HEK293 (cell line): ENCODE measurements around the gene TRABD2A.

ENCODE experiments used
- MEIS1 ChIP-seq: sonication (generic); formaldehyde crosslinking; IDR thresholded peaks from 2 replicates; pipeline ENCODE4 v1.8.1; 2022; ENCODE audit warnings: missing genetic modification reagents, mild to moderate bottlenecking, borderline replicate concordance
- SETDB1 ChIP-seq: IDR thresholded peaks from one replicate; pipeline ENCODE4 v1.6.1; 2017; ENCODE audit warnings: mild to moderate bottlenecking, low read length, moderate library complexity, mixed read lengths; ENCODE audit not compliant: insufficient read length
- YY1 ChIP-seq: fragments of 450-650 bp; formaldehyde crosslinking; IDR thresholded peaks from 2 replicates; pipeline ENCODE4 v1.5.1; 2018; ENCODE audit warnings: missing biosample characterization, missing genetic modification characterization
- ZNF274 ChIP-seq, 2 experiments: fragments of 200-500 bp in 1 of 2; fragments of 450-650 bp in 1 of 2; sonication (Bioruptor generic) in 1 of 2; formaldehyde crosslinking in 1 of 2; IDR thresholded peaks; 2 replicates each; pipeline versions ENCODE4 v1.5.1 to v1.6.1; 2014 to 2016; ENCODE audit warnings: borderline replicate concordance in 1 of 2, inconsistent platforms in 1 of 2, low read length in 1 of 2, missing biosample characterization in 1 of 2, missing genetic modification characterization in 1 of 2
- ZNF37A ChIP-seq: fragments of 450-650 bp; IDR thresholded peaks from 2 replicates; pipeline ENCODE4 v1.5.1; 2018; ENCODE audit warnings: missing biosample characterization, missing genetic modification characterization
- ZNF549 ChIP-seq: fragments of 450-650 bp; IDR thresholded peaks from 2 replicates; pipeline ENCODE4 v1.5.1; 2018; ENCODE audit warnings: missing biosample characterization, missing genetic modification characterization, mild to moderate bottlenecking, inconsistent platforms, moderate library complexity
- ZNF747 ChIP-seq: fragments of 450-650 bp; formaldehyde crosslinking; IDR thresholded peaks from 2 replicates; pipeline ENCODE4 v1.5.1; 2016; ENCODE audit warnings: missing biosample characterization, missing genetic modification characterization
- ZNF777 ChIP-seq: fragments of 450-650 bp; formaldehyde crosslinking; IDR thresholded peaks from 2 replicates; pipeline ENCODE4 v1.5.1; 2017; ENCODE audit warnings: missing biosample characterization, missing genetic modification characterization, borderline replicate concordance
- TF ChIP-seq, protein P1 (sequence below): fragments of 450-650 bp; formaldehyde crosslinking; IDR thresholded peaks from 2 replicates; pipeline ENCODE4 v1.5.1; 2016; ENCODE audit warnings: missing biosample characterization, missing genetic modification characterization
- TF ChIP-seq, protein P2 (sequence below): fragments of 450-650 bp; formaldehyde crosslinking; IDR thresholded peaks from 2 replicates; pipeline ENCODE4 v1.5.1; 2016; ENCODE audit warnings: missing biosample characterization, missing genetic modification characterization
- TF ChIP-seq, protein P3 (sequence below): fragments of 450-650 bp; formaldehyde crosslinking; IDR thresholded peaks from 2 replicates; pipeline ENCODE4 v1.5.1; 2016; ENCODE audit warnings: missing biosample characterization, missing genetic modification characterization
- TF ChIP-seq, protein P4 (sequence below): fragments of 450-650 bp; formaldehyde crosslinking; IDR thresholded peaks from 2 replicates; pipeline ENCODE4 v1.5.1; 2016; ENCODE audit warnings: missing biosample characterization, missing genetic modification characterization
- TF ChIP-seq, protein P5 (sequence below): fragments of 450-650 bp; formaldehyde crosslinking; IDR thresholded peaks from 2 replicates; pipeline ENCODE4 v1.5.1; 2016; ENCODE audit warnings: missing biosample characterization, missing genetic modification characterization
- TF ChIP-seq, protein P6 (sequence below): sonication (generic); formaldehyde crosslinking; IDR thresholded peaks from 2 replicates; pipeline ENCODE4 v1.8.1; 2022; ENCODE audit warnings: mild to moderate bottlenecking, moderate library complexity, missing genetic modification reagents

DNA sequence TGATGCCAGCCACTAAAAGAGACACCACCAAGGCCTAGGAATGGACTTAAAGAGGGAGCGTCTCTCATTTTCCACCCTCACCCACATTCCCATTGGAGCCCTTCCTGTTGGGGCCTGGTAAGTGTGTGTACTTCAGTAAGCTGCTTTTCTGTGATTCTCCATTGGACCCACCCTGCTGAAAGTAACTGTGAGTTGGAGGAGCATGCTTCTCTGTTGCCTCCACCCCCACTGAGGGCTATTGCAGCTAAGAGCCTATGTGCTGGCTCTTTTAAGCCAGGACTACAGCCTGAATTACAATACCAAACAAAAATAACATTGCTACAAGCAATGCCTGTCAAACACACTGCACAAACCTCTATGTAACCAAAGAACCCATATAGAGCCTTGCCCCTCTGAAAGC, 81.1 kb downstream of the TRABD2A start:
- no peak for TF ChIP-seq MEIS1
- TF ChIP-seq, protein P1, sequence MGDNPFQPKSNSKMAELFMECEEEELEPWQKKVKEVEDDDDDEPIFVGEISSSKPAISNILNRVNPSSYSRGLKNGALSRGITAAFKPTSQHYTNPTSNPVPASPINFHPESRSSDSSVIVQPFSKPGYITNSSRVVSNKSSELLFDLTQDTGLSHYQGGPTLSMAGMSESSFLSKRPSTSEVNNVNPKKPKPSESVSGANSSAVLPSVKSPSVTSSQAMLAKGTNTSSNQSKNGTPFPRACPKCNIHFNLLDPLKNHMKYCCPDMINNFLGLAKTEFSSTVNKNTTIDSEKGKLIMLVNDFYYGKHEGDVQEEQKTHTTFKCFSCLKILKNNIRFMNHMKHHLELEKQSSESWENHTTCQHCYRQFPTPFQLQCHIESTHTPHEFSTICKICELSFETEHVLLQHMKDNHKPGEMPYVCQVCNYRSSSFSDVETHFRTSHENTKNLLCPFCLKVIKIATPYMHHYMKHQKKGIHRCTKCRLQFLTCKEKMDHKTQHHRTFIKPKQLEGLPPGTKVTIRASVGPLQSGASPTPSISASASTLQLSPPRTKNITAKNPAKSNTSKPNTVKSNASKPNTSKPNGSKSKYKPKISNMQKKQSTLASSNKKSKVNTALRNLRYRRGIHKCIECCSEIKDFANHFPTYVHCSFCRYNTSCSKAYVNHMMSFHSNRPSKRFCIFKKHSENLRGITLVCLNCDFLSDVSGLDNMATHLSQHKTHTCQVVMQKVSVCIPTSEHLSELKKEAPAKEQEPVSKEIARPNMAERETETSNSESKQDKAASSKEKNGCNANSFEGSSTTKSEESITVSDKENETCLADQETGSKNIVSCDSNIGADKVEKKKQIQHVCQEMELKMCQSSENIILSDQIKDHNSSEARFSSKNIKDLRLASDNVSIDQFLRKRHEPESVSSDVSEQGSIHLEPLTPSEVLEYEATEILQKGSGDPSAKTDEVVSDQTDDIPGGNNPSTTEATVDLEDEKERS (tag by site-specific recombination) = no peak
- TF ChIP-seq, protein P2, sequence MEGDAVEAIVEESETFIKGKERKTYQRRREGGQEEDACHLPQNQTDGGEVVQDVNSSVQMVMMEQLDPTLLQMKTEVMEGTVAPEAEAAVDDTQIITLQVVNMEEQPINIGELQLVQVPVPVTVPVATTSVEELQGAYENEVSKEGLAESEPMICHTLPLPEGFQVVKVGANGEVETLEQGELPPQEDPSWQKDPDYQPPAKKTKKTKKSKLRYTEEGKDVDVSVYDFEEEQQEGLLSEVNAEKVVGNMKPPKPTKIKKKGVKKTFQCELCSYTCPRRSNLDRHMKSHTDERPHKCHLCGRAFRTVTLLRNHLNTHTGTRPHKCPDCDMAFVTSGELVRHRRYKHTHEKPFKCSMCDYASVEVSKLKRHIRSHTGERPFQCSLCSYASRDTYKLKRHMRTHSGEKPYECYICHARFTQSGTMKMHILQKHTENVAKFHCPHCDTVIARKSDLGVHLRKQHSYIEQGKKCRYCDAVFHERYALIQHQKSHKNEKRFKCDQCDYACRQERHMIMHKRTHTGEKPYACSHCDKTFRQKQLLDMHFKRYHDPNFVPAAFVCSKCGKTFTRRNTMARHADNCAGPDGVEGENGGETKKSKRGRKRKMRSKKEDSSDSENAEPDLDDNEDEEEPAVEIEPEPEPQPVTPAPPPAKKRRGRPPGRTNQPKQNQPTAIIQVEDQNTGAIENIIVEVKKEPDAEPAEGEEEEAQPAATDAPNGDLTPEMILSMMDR (tag by site-specific recombination) = no peak
- no peak for TF ChIP-seq ZNF549 (tag by site-specific recombination)
- TF ChIP-seq, protein P3, sequence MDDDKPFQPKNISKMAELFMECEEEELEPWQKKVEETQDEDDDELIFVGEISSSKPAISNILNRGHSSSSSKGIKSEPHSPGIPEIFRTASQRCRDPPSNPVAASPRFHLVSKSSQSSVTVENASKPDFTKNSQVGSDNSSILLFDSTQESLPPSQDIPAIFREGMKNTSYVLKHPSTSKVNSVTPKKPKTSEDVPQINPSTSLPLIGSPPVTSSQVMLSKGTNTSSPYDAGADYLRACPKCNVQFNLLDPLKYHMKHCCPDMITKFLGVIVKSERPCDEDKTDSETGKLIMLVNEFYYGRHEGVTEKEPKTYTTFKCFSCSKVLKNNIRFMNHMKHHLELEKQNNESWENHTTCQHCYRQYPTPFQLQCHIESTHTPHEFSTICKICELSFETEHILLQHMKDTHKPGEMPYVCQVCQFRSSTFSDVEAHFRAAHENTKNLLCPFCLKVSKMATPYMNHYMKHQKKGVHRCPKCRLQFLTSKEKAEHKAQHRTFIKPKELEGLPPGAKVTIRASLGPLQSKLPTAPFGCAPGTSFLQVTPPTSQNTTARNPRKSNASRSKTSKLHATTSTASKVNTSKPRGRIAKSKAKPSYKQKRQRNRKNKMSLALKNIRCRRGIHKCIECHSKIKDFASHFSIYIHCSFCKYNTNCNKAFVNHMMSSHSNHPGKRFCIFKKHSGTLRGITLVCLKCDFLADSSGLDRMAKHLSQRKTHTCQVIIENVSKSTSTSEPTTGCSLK (tag by site-specific recombination) = no peak
- no peak for TF ChIP-seq ZNF37A (tag by site-specific recombination)
- TF ChIP-seq ZNF747 = no peak
- no peak for TF ChIP-seq ZNF777
- TF ChIP-seq SETDB1 = no peak
- TF ChIP-seq, protein P4, sequence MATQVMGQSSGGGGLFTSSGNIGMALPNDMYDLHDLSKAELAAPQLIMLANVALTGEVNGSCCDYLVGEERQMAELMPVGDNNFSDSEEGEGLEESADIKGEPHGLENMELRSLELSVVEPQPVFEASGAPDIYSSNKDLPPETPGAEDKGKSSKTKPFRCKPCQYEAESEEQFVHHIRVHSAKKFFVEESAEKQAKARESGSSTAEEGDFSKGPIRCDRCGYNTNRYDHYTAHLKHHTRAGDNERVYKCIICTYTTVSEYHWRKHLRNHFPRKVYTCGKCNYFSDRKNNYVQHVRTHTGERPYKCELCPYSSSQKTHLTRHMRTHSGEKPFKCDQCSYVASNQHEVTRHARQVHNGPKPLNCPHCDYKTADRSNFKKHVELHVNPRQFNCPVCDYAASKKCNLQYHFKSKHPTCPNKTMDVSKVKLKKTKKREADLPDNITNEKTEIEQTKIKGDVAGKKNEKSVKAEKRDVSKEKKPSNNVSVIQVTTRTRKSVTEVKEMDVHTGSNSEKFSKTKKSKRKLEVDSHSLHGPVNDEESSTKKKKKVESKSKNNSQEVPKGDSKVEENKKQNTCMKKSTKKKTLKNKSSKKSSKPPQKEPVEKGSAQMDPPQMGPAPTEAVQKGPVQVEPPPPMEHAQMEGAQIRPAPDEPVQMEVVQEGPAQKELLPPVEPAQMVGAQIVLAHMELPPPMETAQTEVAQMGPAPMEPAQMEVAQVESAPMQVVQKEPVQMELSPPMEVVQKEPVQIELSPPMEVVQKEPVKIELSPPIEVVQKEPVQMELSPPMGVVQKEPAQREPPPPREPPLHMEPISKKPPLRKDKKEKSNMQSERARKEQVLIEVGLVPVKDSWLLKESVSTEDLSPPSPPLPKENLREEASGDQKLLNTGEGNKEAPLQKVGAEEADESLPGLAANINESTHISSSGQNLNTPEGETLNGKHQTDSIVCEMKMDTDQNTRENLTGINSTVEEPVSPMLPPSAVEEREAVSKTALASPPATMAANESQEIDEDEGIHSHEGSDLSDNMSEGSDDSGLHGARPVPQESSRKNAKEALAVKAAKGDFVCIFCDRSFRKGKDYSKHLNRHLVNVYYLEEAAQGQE (tag by site-specific recombination) = no peak
- TF ChIP-seq ZNF274 (IDR thresholded peaks at IDR 0.05; ENCODE audit: low read length) = no peak
- TF ChIP-seq ZNF274 (tag by site-specific recombination; IDR thresholded peaks at IDR 0.05; ENCODE audit: borderline replicate concordance) = no peak
- TF ChIP-seq, protein P5, sequence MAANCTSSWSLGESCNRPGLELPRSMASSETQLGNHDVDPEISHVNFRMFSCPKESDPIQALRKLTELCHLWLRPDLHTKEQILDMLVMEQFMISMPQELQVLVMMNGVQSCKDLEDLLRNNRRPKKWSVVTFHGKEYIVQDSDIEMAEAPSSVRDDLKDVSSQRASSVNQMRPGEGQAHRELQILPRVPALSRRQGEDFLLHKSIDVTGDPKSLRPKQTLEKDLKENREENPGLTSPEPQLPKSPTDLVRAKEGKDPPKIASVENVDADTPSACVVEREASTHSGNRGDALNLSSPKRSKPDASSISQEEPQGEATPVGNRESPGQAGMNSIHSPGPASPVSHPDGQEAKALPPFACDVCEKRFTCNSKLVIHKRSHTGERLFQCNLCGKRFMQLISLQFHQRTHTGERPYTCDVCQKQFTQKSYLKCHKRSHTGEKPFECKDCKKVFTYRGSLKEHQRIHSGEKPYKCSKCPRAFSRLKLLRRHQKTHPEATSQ (tag by site-specific recombination) = no peak
- no peak for TF ChIP-seq YY1 (tag by site-specific recombination)
- TF ChIP-seq, protein P6, sequence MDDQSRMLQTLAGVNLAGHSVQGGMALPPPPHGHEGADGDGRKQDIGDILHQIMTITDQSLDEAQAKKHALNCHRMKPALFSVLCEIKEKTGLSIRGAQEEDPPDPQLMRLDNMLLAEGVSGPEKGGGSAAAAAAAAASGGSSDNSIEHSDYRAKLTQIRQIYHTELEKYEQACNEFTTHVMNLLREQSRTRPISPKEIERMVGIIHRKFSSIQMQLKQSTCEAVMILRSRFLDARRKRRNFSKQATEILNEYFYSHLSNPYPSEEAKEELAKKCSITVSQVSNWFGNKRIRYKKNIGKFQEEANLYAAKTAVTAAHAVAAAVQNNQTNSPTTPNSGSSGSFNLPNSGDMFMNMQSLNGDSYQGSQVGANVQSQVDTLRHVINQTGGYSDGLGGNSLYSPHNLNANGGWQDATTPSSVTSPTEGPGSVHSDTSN = no peak
